B cell (primary cell): ENCODE measurements around the gene XRRA1.

Source experiments
- EZH2 ChIP-seq: IDR thresholded peaks from 2 replicates; pipeline ENCODE4 v1.6.1; 2012; ENCODE audit warnings: borderline replicate concordance, low read depth, mild to moderate bottlenecking, moderate library complexity, low read length; ENCODE audit not compliant: insufficient read depth, poor library complexity, severe bottlenecking
- TF ChIP-seq, protein P1 (sequence below): fragments of 200-600 bp; IDR thresholded peaks from one replicate; pipeline ENCODE4 v1.8.0; 2022; ENCODE audit warnings: antibody characterized with exemption, mild to moderate bottlenecking

DNA sequence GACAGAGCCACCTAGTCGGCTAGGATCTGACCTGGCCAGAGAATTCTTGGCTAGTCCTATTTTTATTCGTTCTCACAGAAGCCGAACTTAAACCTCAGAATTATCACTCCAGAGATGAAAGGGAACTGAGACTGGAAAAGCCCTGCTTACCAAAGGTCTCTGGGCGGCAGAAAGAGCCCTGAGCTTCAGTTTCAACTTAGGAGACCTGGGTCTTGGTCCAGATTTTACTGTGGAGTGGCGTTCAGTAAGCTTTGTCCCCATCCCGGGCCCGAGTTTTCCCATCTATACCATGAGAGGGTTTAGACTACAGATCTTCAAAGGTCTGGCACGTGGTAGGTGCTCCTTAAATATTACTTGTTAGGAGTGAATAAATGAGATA lies 40.4 kb upstream of the XRRA1 start:
- TF ChIP-seq EZH2 = no peak
- TF ChIP-seq, protein P1, sequence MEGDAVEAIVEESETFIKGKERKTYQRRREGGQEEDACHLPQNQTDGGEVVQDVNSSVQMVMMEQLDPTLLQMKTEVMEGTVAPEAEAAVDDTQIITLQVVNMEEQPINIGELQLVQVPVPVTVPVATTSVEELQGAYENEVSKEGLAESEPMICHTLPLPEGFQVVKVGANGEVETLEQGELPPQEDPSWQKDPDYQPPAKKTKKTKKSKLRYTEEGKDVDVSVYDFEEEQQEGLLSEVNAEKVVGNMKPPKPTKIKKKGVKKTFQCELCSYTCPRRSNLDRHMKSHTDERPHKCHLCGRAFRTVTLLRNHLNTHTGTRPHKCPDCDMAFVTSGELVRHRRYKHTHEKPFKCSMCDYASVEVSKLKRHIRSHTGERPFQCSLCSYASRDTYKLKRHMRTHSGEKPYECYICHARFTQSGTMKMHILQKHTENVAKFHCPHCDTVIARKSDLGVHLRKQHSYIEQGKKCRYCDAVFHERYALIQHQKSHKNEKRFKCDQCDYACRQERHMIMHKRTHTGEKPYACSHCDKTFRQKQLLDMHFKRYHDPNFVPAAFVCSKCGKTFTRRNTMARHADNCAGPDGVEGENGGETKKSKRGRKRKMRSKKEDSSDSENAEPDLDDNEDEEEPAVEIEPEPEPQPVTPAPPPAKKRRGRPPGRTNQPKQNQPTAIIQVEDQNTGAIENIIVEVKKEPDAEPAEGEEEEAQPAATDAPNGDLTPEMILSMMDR = no peak
